ENCODE measurements around the gene ATP8B1.

The ATP8B1 gene

DNA sequence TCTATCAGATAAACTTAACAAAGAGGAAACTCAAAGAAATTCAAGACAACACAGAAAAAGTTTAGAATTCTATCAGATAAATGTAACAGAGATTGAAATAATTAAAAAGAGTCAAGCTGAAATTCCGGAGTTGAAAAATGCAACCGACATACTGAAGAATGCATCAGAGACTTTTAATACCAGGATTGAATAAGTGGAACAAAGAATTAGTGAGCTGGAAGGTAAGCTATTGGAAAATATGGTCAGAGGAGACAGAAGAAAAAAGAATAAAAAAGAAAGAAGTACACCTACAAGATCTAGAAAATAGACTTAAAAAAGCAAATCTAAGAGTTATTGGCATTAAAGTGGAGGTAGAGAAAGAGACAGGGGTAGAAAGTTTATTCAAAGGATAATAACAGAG is 88.0 kb downstream of the ATP8B1 start:
- Mint-ChIP-seq H3K9me3 (ENCODE audit: low read depth) (peaks cover 27% of the 10 kb centered on the region), H3K36me3 (peaks cover 14% of the 10 kb centered on the region), H3K4me1 (ENCODE audit: low read depth) (peaks cover 1% of the 10 kb centered on the region), H3K27ac (no peak overlapping the region), H3K27me3 (no peaks in the 10 kb centered on the region), H3K4me3 (no peak overlapping the region)

DNA sequence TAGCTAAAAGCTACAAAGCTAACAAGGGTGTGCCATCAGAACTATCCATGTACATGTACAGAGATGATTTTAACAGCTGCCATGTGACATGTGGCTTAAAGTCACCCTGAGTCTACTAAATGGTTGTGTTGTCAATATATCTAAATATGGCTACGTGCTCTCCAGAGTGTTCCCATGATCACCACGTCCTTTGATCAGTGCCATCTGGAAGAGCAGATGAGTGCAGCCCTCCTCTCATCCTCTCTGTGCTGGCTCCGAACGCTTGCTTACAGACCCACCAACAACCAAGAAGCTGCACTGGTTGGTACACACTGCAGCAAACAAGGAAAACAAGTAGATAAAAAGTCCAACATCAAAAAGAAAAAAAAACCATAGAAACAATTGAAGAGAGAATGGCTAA is 92.9 kb downstream of the ATP8B1 start:
- Mint-ChIP-seq H3K27ac (no peak overlapping the region), H3K9me3 (ENCODE audit: low read depth) (peaks cover 9% of the 10 kb centered on the region), H3K36me3 (peaks cover 20% of the 10 kb centered on the region), H3K27me3 (no peaks in the 10 kb centered on the region), H3K4me1 (ENCODE audit: low read depth) (no peaks in the 10 kb centered on the region), H3K4me3 (no peak overlapping the region)

DNA sequence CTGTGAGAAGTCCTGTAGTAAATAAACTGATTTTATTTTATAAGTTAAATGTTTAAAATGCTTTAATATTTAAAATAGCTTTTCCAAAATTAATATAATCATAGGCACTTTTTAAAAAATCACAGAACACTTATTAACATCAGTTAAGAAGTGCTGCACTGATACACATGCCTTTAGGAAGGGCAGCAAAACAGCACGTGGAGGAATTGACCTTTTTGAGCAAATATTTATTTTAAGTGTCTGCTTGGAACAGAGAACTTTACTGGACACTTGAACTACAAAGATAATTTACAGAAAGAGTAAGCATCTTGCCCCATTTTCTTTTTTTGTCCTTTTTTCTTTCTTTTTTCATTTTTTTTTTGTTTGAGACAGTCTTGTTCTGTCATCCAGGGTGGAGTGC is 93.8 kb downstream of the ATP8B1 start:
- Mint-ChIP-seq H3K9me3 (ENCODE audit: low read depth) (peaks cover 5% of the 10 kb centered on the region), H3K27ac (no peak overlapping the region)

DNA sequence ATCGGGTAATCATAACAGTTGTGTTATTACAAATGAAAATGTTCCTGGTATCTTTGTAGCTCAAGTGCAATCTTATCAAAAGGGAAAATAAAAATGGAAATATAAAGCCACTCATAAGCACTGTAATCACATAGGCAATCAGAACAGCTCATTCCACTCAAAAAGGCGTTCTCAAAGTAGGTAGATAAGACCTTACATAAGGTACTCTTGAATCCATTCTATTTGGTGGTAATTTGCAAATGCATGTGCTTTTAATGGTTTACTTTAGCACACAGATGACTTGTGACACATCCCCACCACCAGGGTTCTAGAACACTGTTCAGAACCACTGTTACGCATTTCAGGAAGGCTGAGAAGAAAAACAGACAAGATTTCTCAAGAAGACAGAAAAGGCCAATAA is 94.8 kb downstream of the ATP8B1 start:
- no peak overlapping the region for H3K27ac Mint-ChIP-seq
- H3K36me3 Mint-ChIP-seq: peaks cover 18% of the 10 kb centered on the region
- H3K27me3 Mint-ChIP-seq: no peaks in the 10 kb centered on the region
- peaks cover 5% of the 10 kb centered on the region for H3K9me3 Mint-ChIP-seq (ENCODE audit: low read depth)
- H3K4me1 Mint-ChIP-seq (ENCODE audit: low read depth): no peaks in the 10 kb centered on the region
- no peak overlapping the region for H3K4me3 Mint-ChIP-seq

More for the DNA sequence above, 93.8 kb downstream of the ATP8B1 start:
- peaks cover 19% of the 10 kb centered on the region for H3K36me3 Mint-ChIP-seq
- no peaks in the 10 kb centered on the region for H3K4me1 Mint-ChIP-seq (ENCODE audit: low read depth)
- no peak overlapping the region for H3K4me3 Mint-ChIP-seq
- H3K27me3 Mint-ChIP-seq: no peaks in the 10 kb centered on the region

- Mint-ChIP-seq H3K27ac (no peak overlapping the region), H3K4me1 (ENCODE audit: low read depth) (no peaks in the 10 kb centered on the region), H3K27me3 (no peaks in the 10 kb centered on the region), H3K36me3 (peaks cover 26% of the 10 kb centered on the region), H3K9me3 (ENCODE audit: low read depth) (peaks cover 5% of the 10 kb centered on the region), H3K4me3 (no peak overlapping the region)
Observed at GRCh38 chr18:57705832-57706595, 97.1 kb downstream of the ATP8B1 start.

DNA sequence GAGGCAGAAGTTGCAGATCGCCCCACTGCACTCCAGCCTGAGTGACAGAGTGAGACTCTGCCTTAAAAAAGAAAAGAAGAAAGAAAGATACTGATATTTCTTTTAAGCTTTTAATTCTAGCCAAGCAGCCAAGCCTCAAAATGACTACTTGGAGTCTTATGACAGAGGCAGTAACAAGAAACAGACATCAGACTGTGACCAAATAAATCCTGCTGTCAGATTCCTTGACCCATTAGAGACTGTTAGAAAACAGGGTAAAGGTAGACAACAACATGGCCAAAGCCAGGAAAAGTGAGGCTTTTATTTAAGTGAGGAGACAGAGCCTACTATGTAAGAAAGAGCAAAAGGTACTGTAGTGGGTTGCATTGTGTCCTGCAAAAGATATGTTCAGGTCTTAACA is 98.1 kb downstream of the ATP8B1 start:
- Mint-ChIP-seq H3K4me3 (no peak overlapping the region), H3K9me3 (ENCODE audit: low read depth) (peaks cover 5% of the 10 kb centered on the region), H3K4me1 (ENCODE audit: low read depth) (no peaks in the 10 kb centered on the region), H3K27me3 (no peaks in the 10 kb centered on the region), H3K27ac (no peak overlapping the region), H3K36me3 (peaks cover 24% of the 10 kb centered on the region)

DNA sequence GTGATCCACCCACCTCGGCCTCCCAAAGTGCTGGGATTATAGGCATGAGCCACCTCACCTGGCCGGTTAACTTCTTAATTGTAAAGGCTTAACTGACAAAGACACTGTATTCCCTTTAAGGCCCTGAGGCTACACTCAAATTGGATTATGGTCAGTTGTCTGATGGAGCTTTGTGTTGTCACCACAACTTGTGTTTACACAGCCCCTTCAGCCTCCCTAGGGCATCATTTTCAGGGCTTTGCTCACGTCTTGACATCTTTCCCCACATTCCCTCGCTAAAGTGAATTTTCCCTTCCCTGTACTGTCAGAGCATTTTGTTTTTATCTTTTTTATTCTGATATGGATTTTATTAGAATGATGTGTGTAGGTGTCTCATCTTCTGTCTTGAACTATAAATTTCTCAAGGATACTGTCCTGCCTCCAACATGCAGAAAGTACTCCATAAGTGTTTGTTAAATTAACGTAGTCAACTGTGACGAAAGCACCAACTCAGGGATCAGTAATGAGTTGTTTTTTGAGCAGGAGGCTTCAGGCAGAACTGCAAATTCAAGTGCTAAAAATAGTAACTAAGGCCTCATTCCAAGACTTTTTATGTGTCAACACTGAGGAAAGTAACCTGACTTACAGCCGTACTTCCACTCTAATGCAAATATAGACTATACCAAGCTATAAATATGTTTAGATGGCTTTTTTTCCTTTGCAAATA is 104.4 kb downstream of the ATP8B1 start:
- H3K36me3 Mint-ChIP-seq: peaks cover 11% of the 10 kb centered on the region
- H3K9me3 Mint-ChIP-seq (ENCODE audit: low read depth): no peaks in the 10 kb centered on the region
- no peak overlapping the region for H3K27ac Mint-ChIP-seq
- H3K4me1 Mint-ChIP-seq (ENCODE audit: low read depth): peaks cover under 1% of the 10 kb centered on the region
- no peak overlapping the region for H3K4me3 Mint-ChIP-seq
- no peaks in the 10 kb centered on the region for H3K27me3 Mint-ChIP-seq

DNA sequence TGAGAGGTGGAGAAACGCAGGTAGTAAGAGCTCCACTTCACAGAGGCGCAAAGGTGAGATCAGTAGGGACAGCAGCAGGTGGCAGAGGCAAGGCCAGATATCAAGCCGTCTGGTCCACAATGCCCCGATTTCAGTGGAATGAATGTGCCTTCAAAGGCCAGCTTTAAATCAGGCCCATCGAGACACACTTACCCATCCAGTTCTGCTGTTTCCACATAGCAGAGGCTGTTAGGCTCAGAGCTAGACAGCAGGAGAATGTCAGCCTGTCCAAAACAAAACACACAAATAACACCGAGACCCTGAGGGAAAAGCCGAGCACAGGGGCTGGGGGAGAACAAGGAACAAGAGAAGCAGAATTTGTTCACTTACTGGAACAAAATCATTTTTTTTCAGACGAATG is 105.7 kb downstream of the ATP8B1 start:
- Mint-ChIP-seq H3K9me3 (ENCODE audit: low read depth) (no peaks in the 10 kb centered on the region), H3K27ac (no peak overlapping the region), H3K36me3 (peaks cover 7% of the 10 kb centered on the region), H3K4me3 (no peak overlapping the region), H3K4me1 (ENCODE audit: low read depth) (peaks cover 2% of the 10 kb centered on the region), H3K27me3 (no peaks in the 10 kb centered on the region)

GRCh38 chr18:57696271-57696670 is 106.8 kb downstream of the ATP8B1 start:
- Mint-ChIP-seq H3K4me3 (no peak overlapping the region), H3K36me3 (peaks cover 5% of the 10 kb centered on the region), H3K9me3 (ENCODE audit: low read depth) (no peaks in the 10 kb centered on the region), H3K27me3 (no peaks in the 10 kb centered on the region), H3K27ac (no peak overlapping the region), H3K4me1 (ENCODE audit: low read depth) (peaks cover 2% of the 10 kb centered on the region)

GRCh38 chr18:57691363-57691762 is 111.8 kb downstream of the ATP8B1 start:
- H3K4me1 Mint-ChIP-seq (ENCODE audit: low read depth): peaks cover 7% of the 10 kb centered on the region
- H3K27ac Mint-ChIP-seq: no peak overlapping the region
- H3K9me3 Mint-ChIP-seq (ENCODE audit: low read depth): peaks cover 4% of the 10 kb centered on the region
- no peak overlapping the region for H3K4me3 Mint-ChIP-seq
- H3K27me3 Mint-ChIP-seq: no peaks in the 10 kb centered on the region
- peaks cover 18% of the 10 kb centered on the region for H3K36me3 Mint-ChIP-seq

DNA sequence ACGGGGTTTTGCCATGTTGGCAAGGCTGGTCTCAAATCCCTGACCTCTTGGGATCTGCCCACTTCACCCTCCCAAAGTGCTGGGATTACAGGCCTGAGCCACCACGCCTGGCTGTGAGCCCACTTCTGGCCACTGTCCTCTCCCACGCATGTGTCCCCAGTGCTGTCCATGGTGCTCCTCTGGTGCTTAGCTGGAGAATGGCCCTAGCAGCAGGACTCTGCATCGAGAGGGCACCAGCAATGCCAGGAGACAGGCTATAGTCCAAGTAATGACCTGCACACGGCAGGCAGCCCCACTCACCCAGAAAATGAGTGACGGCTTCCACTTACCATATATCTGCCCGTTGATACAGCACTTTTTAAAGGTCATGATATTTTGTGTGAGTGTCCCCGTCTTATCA is 115.1 kb downstream of the ATP8B1 start:
- H3K9me3 Mint-ChIP-seq (ENCODE audit: low read depth): peaks cover 4% of the 10 kb centered on the region
- H3K4me3 Mint-ChIP-seq: no peak overlapping the region
- H3K36me3 Mint-ChIP-seq: peaks cover 18% of the 10 kb centered on the region
- no peaks in the 10 kb centered on the region for H3K27me3 Mint-ChIP-seq
- peaks cover 5% of the 10 kb centered on the region for H3K4me1 Mint-ChIP-seq (ENCODE audit: low read depth)
- no peak overlapping the region for H3K27ac Mint-ChIP-seq

DNA sequence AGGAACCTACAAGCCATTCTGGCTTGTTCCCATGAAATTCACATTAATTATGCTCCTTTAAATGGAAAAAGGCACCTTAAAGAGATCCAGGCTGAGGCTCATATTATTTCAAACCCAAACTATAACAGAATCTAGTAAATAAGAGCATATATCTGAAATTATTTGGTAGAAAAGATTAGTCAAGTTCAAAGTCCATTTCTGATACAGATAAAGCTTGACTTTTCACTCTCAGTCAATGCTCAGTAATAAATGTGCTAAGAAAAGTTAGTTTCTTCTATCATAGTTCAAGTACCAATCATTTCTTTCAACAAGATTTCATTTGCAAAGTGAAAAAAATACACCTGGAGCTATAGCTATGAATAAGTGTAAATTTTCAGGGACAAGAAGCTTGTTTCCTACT is 119.6 kb downstream of the ATP8B1 start:
- no peak overlapping the region for H3K4me3 Mint-ChIP-seq
- H3K36me3 Mint-ChIP-seq: peaks cover 12% of the 10 kb centered on the region
- H3K4me1 Mint-ChIP-seq (ENCODE audit: low read depth): peaks cover 6% of the 10 kb centered on the region
- H3K27me3 Mint-ChIP-seq: no peaks in the 10 kb centered on the region
- H3K9me3 Mint-ChIP-seq (ENCODE audit: low read depth): peaks cover 4% of the 10 kb centered on the region
- no peak overlapping the region for H3K27ac Mint-ChIP-seq

DNA sequence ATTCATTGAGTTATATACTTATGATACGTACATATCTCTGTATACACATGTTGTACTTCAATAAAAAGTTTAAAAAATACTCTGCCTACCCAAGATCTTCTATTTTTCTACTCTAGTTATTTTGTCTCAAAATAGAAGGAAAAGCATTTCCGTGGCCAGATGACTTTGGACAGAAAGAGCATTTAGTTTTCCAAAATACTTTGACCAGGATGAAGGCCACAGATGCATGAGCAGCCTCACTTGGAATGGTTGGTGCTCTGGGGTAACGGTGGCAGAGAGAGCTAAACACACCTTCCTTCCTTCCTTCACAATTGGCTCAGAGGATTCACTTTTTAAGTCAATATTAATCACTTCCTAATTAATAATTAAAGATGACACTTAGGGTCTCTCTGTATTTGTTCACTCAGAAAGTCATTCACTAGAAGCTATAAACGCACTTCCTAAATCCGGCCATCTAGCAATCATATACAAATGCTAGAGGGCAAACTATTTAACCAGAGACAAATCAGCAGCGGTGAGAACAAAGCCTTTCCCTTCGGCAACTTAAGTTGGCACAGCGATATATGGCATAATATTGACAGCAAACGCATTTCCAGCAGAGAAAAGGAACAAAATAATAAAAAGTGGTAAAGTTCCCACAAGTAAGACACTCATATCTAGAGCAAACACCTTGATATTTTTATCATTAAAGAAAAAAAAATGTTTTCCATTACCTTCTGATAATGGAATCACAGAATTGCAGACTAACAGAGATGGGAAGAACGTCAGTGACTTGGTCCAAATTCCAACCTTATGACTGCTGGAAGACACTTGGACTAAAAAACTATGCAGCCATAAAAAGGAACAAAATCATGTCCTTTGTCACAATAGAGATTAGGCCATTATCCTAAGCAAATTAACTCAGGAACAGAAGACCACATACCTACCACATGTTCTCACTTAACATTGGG is 125.6 kb downstream of the ATP8B1 start:
- Mint-ChIP-seq H3K27me3 (no peaks in the 10 kb centered on the region), H3K4me1 (ENCODE audit: low read depth) (peaks cover 15% of the 10 kb centered on the region), H3K27ac (no peak overlapping the region), H3K36me3 (peaks cover 7% of the 10 kb centered on the region), H3K9me3 (ENCODE audit: low read depth) (no peaks in the 10 kb centered on the region), H3K4me3 (no peak overlapping the region)

GRCh38 chr18:57674891-57675290 is 128.2 kb downstream of the ATP8B1 start:
- peaks cover 12% of the 10 kb centered on the region for H3K36me3 Mint-ChIP-seq
- H3K9me3 Mint-ChIP-seq (ENCODE audit: low read depth): no peaks in the 10 kb centered on the region
- no peak overlapping the region for H3K4me3 Mint-ChIP-seq
- peaks cover 13% of the 10 kb centered on the region for H3K4me1 Mint-ChIP-seq (ENCODE audit: low read depth)
- no peaks in the 10 kb centered on the region for H3K27me3 Mint-ChIP-seq
- no peak overlapping the region for H3K27ac Mint-ChIP-seq

GRCh38 chr18:57670046-57670445 is 133.1 kb downstream of the ATP8B1 start:
- H3K4me3 Mint-ChIP-seq: no peak overlapping the region

More at GRCh38 chr18:57670046-57670445, 133.1 kb downstream of the ATP8B1 start:
- H3K27ac Mint-ChIP-seq: no peak overlapping the region
- H3K9me3 Mint-ChIP-seq (ENCODE audit: low read depth): no peaks in the 10 kb centered on the region
- peaks cover 12% of the 10 kb centered on the region for H3K36me3 Mint-ChIP-seq
- no peaks in the 10 kb centered on the region for H3K27me3 Mint-ChIP-seq
- peaks cover 32% of the 10 kb centered on the region for H3K4me1 Mint-ChIP-seq (ENCODE audit: low read depth)

Measured in activated naive CD8-positive, alpha-beta T cell (primary cell).